ENCODE data around the gene CTSA.
A peak's percentile ranks its signal among the peaks of the same experiment; 100 is the strongest.

The CTSA gene

DNA sequence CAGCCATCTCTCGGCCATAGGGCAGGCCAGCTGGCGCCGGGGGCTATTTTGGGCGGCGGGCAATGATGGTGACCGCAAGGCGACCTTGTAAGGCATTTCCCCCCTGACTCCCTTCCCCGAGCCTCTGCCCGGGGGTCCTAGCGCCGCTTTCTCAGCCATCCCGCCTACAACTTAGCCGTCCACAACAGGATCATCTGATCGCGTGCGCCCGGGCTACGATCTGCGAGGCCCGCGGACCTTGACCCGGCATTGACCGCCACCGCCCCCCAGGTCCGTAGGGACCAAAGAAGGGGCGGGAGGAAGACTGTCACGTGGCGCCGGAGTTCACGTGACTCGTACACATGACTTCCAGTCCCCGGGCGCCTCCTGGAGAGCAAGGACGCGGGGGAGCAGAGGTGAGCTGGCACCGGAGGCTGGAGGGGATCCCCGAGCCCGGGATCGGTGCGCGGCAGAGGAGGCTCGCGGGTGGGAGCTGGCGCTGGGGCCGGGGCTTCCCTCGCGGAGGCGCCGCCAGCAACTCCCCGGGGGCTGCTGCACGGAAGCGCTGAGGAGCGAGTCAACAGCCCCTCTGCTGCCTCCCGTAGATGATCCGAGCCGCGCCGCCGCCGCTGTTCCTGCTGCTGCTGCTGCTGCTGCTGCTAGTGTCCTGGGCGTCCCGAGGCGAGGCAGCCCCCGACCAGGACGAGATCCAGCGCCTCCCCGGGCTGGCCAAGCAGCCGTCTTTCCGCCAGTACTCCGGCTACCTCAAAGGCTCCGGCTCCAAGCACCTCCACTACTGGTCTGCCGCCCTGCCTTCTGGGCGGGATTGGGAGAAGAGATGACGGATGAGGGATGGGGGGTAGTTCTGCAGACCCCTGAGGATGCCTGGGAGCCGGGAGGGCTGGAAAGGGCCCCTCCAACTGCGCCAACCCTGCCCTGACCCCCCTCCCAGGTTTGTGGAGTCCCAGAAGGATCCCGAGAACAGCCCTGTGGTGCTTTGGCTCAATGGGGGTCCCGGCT lies at the start of gene CTSA, which contains the start of gene NEURL2:
TSS of gene CTSA (plus strand) at position 351 of the 999 bp plus-strand sequence. CDS start at position 585, 234 bp downstream.
TSS of gene NEURL2 (minus strand) at position 224 of the 999 bp plus-strand sequence. CDS start at position 7, 217 bp downstream.
- peak; percentile 84 to 87 for DNase-seq

DNA sequence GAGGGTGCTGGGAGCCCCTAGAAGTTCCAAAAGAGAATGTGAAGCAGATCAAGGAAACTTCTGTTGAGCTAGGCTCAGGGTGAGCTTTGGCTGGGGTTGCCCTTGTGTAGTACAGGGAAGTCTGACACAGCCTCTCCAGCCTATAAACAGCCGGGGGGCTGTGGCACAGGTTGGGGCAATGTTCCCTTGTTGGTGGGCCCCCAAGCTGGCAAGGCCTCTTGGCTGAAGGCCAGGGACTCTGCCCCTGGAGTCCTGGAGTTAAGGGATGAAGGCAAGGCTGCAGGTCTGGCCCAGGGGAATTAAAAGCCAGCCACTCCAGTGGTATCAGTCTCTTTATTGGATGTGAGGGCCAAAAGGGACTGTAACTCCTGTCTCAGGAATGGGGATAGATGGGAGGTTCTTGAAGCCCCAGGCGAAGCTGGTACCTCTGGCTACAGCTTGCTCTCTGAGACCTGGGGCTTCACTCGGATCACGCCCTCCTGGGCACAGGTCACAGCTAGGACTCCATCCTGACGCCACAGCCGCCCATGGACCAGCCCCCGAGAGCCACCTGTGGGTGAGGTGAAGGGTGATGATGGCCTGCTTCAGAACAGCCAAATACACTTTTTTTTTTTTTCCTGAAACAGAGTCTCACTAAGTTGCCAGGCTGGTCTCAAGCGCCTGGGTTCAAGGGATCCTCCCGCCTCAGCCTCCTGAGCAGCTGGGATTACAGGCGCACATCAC lies 49.6 kb upstream of the CTSA start:
- no peak for DNase-seq

DNA sequence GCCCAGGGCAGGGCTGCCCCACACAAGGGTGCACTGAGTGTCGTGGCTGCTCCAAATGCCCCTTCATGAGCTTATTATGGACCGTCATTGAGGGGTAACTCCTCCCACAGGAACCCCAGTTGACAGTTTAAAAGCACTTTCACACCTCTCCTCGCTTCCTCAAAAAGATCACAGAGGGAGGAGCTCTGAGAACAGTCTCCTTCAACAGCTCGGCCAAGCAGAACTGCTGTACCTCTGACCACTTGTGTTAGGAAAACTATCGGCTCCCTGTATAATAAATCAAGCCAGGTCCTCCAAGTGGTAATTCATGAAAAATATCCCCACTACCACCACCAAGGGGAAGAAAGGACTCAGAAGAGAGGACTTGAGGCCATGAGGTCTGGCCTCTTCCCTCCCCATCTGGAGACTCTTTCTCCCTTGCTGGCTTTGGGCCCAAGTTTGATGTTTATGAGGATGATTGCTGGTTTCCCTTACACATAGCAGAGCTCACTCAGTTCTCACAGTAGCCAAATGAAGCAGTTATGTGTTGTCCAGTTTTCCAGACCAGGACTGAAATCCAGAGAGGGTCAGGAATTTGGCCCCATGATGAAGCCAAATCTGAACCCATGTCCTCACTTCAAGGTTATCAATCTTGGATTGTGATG lies 48.8 kb upstream of the CTSA start:
- DNase-seq: no peak

DNA sequence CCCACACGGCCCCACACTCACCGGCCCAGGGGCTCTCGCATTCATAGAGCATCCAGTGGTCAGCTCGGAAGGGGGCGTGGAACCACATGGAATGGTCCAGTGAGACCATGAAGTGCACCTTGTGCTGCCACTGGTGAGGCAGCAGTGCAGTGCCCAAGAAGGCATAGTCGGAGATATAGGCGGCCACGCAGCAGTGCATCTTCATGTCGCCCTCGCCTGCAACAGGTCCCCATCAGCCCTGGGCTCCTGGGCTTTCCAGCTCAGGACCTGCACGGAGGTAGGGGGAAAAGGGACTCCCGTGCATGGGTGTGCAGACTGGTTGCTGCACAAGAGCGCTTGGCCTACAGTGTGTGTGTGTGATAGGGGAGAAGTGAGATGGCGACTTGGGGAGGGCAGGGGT lies 47.6 kb upstream of the CTSA start:
- DNase-seq: no peak

DNA sequence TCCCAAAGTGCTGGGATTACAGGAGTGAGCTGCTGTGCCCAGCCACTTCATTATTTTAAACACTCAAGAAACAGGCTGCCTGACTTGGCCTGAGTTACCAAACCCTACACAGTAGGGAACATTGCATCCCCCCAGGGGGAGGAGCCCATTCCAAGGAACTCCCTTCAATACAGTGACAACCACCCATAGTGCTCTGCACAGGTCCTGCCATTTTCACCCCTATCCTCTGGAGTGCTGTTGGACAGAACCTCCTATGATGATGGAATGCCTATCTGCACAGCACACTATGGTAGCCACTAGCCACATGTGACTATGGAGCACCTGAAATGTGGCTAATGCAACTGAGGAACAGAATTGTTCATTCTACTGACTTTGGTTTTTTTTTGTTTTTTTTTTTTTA lies 45.7 kb upstream of the CTSA start:
- no peak for DNase-seq

DNA sequence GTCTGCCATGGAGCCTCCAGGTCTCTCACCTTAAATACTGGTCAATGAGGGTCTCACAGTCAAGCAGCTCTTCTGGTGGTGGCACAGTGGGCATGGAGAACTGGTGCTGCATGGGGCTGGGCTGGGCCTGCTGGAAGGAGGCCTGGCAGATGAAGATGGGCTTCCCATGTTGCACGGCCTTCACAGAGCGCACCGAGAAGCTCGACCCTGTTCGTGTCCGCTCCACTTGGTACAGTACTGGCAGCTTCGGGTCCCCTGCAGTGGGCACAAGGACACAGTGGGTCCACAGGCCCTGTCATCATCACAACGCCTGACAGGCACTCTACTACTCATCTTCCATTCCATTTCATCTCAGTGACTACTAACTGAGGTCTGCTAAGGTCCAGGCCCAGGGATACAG lies 42.7 kb upstream of the CTSA start:
- no peak for DNase-seq

DNA sequence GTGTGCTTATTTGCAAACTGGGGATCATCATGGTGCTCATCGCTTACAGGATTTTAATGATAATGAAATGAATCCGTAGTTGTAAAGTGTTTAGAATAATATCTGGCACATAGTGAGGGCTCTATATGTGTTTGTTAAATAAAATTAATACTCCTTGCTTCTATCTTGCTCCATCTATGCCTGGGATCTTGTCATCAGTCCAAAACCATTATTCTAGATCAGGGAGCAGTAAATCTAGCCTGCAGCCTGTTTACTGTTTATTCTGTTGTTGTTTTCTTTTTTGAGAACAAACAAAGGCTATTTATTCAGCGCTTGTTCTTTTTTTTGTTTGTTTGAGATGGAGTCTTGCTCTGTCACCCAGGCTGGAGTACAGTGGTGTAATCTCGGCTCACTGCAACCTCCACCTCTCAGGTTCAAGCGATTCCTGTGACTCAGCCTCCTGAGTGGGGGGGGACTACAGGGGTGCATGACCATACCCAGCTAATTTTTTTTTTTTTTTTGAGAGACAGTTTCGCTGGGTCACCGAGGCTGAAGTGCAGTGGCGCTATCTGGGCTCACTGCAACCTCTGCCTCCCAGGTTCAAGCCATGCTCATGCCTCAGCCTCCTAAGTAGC lies 42.1 kb upstream of the CTSA start:
- DNase-seq: no peak

DNA sequence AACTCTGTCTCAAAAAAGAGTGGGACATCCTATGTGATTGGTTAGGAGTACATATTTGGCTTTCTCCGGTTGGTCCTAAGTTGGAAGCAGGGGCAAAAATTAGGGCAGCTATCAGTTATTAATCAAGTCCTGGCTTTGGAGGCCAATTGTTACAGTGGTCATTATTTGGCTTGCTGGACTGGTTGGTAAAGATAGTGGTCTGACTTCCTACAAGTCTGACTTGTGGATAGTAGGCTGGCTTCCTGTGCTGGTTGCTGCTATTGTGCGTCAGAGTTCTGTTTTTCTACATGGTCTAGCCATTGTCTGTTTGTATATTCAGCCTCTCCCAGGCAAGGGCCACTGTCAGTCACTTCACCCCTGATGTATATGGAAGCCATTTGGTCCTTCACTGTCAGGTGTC lies 40.9 kb upstream of the CTSA start:
- no peak for DNase-seq

DNA sequence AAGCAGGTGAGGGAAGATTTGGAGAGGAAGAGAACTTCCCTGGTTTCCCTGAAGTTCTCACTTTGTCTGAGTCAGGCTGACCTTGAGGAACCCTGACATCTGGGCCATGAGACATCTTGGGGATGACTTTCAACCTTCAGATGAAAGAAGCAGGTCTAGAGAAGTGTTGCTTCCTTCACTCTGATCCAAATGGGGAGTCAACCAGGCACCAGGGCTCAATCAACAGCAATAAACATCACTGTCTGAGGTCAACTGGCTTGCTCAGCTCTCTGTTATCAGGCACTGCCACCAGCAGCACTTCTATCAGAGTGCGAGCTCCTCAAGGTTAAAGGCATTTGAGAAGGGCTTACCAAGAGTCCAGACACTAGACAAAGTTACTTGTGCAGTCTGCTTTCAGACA lies 40.2 kb upstream of the CTSA start:
- DNase-seq: no peak

DNA sequence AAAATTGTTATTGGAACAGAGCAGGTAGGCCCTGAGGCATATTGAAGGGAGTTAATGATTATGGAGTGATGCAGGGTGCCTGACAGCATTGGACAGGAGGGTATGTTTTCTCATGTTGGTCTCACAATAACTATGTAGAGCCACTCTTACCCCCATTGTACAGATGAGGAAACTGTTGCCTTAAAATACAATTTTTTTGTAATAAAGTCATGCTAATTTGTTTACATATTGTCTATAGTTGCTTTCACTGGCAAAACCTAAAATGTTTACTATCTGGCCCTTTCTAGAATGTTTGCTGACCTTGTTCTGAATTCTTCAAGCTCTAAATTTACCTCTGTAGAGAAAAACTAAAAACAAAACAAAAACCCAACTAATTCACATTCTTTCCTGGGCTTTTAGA lies 39.6 kb upstream of the CTSA start:
- DNase-seq: no peak

DNA sequence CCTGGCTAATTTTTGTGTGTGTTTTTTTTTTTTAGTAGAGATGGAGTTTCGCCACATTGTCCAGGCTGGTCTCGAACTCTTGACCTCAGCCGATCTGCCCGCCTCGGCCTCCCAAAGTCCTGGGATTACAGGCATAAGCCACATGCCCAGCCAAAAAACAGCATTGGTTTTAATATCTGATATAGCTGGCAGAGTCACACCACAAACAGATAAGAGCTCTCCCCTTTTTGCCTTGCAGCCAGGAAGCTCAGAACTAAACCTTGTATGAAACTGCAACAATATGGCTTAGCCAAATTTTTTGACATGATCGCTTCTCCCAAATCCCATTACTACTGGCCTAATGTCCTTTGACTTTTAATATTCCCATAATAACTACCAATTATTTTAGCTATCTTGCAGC lies 38.8 kb upstream of the CTSA start:
- no peak for DNase-seq

DNA sequence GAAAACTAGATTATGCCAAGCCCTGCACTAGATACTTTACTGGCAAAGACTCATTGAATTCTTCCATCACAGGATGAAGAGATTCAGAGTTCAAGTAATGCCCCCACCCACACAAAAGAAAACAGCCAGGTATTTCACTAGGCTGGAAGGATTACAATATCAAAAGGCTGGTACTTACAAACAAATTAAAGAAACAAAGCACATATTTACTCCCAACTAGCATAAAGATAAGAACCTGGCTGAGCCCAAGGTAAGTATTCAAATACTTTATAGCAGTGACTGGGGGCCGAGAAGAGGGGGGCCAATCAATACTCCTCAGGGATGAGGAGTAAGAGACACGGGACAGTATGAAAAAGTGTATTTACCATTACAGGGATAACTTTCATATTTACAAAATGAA lies 37.7 kb upstream of the CTSA start:
- DNase-seq: no peak

DNA sequence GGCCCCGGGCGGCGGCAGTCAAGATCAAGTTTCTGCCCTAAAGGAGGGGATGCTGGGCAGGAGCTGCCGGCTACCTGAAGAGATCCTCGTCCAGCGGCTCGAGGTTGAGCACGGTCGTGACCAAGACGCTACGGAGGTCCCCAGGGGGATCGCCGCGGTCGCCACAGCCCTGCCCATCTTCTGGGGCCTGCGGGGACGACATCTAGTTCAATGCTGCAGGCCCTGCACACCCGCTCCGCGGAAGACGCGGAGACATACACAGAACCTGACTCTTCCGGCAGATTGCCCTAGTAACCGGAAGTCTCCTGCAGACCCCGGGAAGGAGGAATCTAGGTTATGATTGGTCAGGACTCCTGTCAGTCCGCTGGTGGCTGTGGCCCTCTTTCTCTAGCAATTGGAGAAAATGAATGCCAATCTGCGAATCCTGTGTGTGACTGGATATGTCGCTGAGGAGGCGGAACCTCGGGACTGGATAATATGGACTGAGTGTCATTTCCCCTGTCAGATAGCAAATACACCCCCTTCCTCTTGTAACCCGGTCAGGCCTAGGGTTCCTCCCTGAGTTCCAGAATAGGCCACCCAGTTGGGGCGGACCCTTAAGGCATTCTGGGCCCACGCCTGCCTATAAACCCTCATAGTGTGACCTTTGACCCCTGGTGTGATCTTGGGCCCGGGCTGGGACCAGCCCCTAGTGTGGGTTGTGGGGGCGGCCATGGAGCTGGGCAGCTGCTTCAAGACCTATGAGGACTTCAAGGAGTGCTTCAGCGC lies 33.8 kb upstream of the CTSA start, which contains the start of the genes ACOT8 and ZSWIM3:
TSS of gene ACOT8 (minus strand) at position 279 of the 768 bp plus-strand sequence. CDS start at position 202, 77 bp downstream.
TSS of gene ZSWIM3 (plus strand) at position 501 of the 768 bp plus-strand sequence. CDS start at position 713, 212 bp downstream.
- peak; percentile 74 to 95 for DNase-seq

DNA sequence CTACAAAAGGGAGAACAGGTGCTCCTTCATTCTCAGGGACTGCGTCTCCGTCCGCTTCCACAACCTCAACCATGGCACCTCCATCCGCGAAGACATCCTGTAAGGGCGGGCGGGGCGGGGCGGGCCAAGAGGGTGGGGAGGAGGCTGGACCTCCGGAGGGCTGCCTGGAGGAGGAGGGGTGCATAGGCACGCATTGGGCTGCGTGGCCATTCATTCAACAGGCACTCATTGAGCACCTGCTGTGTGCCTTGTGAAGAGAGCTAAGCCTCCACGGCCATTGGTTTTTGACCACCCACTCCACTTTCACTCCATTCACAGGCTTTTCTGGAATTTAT lies 33.3 kb upstream of the CTSA start:
- DNase-seq: no peak

DNA sequence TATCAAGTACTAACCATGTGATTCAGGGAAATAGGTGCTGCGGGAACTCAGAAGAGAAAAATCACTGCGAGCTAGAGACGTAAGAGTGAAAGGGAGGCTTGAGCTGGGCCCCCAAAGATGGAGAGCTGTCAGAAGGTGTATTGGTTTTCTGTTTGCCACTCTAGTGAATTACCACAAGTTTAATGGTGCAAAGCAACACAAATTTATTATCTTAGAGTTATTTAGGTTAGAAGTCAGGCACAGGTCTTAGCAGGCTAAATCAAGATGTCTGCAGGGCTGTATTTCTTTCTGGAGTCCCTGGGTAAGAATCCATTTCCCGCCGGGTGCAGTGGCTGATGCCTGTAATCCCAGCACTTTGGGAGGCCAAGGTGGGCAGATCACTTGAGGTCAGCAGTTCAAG lies 31.2 kb upstream of the CTSA start:
- no peak for DNase-seq

DNA sequence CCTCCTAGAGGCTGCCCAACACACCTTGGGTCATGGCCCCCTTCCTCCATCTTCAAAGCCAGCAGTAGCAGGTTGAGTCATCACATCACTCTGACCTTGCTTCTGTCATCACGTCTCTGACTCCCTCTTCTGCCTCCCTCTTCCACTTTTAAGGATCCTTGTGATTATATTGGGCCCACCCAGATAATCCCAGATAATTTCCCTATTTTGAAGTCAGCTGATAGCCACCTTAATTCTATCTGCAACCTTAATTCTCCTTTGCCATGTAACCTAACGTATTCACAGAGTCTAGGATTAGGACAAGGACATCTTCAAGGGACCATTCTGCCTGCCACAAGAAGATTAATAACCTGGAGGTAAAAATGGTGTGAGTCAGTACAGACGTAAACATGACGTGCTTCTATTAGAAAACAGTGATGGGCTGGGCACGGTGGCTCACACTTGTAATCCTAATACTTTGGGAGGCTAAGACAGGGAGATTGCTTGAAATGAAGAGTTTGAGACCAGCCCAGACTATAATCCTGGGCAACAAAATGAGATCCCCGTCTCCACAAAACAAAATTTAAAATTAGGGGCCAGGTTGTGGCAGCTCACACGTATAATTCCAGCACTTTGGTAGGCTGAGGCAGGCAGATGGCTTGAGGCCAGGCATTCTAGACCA lies 30.4 kb upstream of the CTSA start:
- DNase-seq: no peak

DNA sequence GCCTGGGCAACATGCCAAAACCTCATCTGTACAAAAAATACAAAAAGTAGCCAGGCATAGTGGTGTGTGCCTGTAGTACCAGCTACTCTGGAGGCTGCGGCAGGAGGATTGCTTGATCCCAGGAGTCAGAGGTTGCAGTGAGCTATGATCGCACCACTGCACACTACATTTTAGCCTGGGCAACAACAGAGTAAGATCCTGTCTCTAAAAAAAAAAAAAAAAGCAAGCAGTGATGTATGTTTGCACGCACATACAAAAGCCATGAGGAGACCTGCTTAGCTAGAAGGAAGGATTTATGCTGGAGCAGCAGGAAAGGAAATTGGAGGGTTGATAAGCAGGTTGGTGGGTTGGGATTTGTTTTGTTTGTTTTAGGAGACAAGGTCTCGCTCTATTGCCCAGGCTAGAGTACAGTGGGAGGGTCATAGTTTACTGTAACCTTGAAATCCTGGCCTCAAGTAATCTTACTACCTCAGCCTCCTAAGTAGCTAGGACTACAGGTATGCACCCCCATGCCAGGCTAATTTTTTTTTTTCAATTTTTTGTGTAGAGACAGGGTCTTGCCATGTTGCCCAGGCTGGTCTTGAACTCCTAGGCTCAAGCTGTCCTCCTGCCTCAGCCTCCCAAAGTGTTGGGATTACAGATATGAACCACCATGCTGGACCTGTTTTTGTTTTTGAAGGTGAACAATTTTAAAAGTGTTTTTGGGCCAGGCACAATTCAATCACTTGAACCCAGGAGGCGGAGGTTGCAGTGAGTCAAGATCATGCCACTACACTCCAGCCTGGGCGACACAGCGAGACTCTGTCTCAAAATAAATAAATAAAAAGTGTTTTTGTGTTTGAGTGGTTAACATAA lies 29.7 kb upstream of the CTSA start:
- DNase-seq: no peak

DNA sequence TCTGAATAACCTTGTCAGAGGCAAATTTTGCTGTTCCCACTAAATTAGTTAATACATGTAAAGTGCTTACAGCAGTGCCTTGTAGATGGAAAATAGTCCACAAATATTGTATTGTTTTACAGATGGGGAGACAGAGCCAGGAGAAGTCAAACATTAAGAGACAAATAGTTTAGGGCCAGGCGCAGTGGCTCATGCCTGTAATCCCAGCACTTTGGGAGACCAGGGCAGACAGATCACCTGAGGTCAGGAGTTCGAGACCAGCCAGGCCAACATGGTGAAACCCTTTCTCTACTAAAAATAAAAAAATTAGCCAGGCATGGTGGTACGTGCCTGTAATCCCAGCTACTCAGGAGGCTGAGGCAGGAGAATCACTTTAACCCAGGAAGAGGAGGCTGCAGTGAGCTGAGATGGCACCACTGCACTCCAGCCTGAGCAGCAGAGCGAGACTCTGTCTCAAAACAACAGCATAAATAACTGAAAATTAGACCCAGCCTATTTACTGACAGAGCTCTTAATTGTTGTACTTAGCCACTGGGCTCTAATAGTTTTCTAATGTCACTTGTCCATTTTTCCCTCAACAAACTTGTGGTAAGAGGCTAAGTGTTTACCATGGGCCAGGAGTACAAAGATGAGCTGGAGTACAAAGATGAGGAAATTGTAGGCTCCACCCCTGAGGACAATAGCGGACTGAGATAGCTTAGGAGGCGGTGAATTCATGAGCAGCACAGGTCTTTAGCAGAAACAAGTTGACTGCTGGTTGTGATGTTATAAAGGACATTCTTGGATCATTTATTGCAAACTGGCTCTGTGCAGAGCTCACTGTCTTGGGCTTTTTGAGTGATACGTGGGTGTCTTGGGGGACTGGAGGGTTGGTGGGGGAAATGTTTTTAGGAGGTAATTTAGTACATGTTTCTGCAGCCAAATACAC lies 27.3 kb upstream of the CTSA start:
- DNase-seq: no peak

DNA sequence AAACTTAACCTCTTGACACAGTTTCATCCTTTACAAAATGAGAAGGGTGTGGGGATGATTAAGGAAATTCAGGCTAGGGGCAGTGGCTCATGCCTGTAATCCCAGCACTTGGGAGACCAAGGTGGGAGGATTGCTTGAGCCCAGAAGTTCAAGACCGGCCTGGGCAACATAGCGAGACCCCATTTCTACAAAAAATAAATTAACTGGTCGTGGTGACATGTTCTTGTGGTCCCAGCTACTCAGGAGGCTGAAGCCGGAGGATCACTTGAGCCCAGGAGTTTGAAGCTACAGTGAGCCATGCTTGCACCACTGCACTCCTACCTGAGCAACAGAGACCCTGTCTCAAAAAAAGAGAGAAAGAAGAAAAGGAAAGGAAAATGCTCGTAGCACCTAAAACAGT lies 24.7 kb upstream of the CTSA start:
- DNase-seq: no peak

Data from stimulated activated CD4-positive, alpha-beta T cell treated with anti-CD3 and anti-CD28 coated beads, Interleukin-4, amount 100 ng/mL, for 4 hours (primary cell).